ENCODE measurements around the gene MX1.

The MX1 gene

DNA sequence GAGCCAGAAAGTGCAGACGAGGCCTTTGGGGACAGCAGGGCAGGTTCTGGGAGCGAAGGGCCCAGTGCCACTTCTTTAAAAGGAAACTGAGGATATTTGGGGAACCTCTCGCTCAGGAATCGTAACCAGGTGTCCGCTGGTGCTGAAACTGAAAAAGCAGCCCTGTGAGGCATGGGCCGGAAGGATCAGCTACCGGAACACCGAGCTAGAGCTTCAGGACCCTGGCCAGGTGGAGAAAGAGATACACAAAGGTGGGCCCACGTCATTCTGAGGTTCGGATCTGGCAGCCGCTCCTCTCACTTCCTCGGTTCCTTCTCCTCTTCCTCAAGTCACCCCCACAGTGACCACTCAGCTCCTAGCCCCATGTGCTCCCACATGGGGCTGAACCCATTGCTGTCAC lies 46.1 kb upstream of the MX1 start:
- H3K27ac ChIP-seq (ENCODE audit: low read depth, low read length), result no peak overlapping the region

DNA sequence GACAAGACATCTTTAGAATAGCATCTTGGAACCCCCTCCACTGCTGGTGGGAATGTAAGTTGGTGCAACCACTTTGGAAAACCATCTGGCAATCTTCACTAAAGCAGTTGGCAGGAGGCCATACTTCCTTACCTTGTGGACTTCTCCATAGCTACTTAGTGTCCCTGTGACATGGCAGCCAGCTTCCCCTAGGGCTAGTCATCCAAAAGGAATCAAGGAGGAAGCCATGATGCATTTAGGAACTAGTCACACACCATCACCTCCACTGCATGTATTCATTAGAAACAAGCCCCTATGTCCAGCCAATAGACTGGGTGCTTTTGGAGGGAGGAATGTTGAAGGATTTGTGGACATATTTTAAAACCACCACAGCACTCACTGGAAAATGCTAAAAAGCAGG lies 44.3 kb upstream of the MX1 start:
- H3K9me3 ChIP-seq (ENCODE audit: control insufficient read depth, insufficient read depth, low read length), result no peaks in the 10 kb centered on the region
- H4K20me1 ChIP-seq (ENCODE audit: control insufficient read depth, insufficient read depth, low read depth, low read length), result no peaks in the 10 kb centered on the region
- no peaks in the 10 kb centered on the region for H3K79me2 ChIP-seq (ENCODE audit: control insufficient read depth, low read length)
- no peak overlapping the region for H3K27ac ChIP-seq (ENCODE audit: low read depth, low read length)
- H3K9me2 ChIP-seq (replicated peaks; ENCODE audit: control insufficient read depth, low read length), result no peaks in the 10 kb centered on the region
- H3F3A ChIP-seq (ENCODE audit: control insufficient read depth, insufficient read depth), result no peaks in the 10 kb centered on the region
- H3K36me3 ChIP-seq (ENCODE audit: control insufficient read depth, low read length), result no peaks in the 10 kb centered on the region
- H3K4me2 ChIP-seq (ENCODE audit: low read length), result no peak overlapping the region
- no peaks in the 10 kb centered on the region for H3K4me1 ChIP-seq (ENCODE audit: control insufficient read depth, low read length)
- TF ChIP-seq EZH2phosphoT487 (IDR thresholded peaks at IDR 0.05; ENCODE audit: borderline replicate concordance, low read length), result no peak
- TF ChIP-seq, protein P1, sequence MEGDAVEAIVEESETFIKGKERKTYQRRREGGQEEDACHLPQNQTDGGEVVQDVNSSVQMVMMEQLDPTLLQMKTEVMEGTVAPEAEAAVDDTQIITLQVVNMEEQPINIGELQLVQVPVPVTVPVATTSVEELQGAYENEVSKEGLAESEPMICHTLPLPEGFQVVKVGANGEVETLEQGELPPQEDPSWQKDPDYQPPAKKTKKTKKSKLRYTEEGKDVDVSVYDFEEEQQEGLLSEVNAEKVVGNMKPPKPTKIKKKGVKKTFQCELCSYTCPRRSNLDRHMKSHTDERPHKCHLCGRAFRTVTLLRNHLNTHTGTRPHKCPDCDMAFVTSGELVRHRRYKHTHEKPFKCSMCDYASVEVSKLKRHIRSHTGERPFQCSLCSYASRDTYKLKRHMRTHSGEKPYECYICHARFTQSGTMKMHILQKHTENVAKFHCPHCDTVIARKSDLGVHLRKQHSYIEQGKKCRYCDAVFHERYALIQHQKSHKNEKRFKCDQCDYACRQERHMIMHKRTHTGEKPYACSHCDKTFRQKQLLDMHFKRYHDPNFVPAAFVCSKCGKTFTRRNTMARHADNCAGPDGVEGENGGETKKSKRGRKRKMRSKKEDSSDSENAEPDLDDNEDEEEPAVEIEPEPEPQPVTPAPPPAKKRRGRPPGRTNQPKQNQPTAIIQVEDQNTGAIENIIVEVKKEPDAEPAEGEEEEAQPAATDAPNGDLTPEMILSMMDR (IDR thresholded peaks at IDR 0.05; ENCODE audit: low read depth, low read length, poor library complexity, severe bottlenecking), result no peak
- H3K27me3 ChIP-seq (ENCODE audit: control insufficient read depth, low read length), result no peaks in the 10 kb centered on the region
- H3K4me3 ChIP-seq (ENCODE audit: low read length), result no peak overlapping the region

More for the DNA sequence above, 46.1 kb upstream of the MX1 start:
- no peaks in the 10 kb centered on the region for H3K9me2 ChIP-seq (replicated peaks; ENCODE audit: control insufficient read depth, low read length)
- H3K4me3 ChIP-seq (ENCODE audit: low read length), result no peak overlapping the region
- H3K27me3 ChIP-seq (ENCODE audit: control insufficient read depth, low read length), result no peaks in the 10 kb centered on the region
- no peaks in the 10 kb centered on the region for H3F3A ChIP-seq (ENCODE audit: control insufficient read depth, insufficient read depth)
- H3K4me2 ChIP-seq (ENCODE audit: low read length), result no peak overlapping the region
- no peaks in the 10 kb centered on the region for H4K20me1 ChIP-seq (ENCODE audit: control insufficient read depth, insufficient read depth, low read depth, low read length)
- no peaks in the 10 kb centered on the region for H3K4me1 ChIP-seq (ENCODE audit: control insufficient read depth, low read length)
- no peaks in the 10 kb centered on the region for H3K79me2 ChIP-seq (ENCODE audit: control insufficient read depth, low read length)
- TF ChIP-seq, protein P1 (IDR thresholded peaks at IDR 0.05; ENCODE audit: low read depth, low read length, poor library complexity, severe bottlenecking), result no peak
- no peak for TF ChIP-seq EZH2phosphoT487 (IDR thresholded peaks at IDR 0.05; ENCODE audit: borderline replicate concordance, low read length)
- H3K36me3 ChIP-seq (ENCODE audit: control insufficient read depth, low read length), result no peaks in the 10 kb centered on the region
- no peaks in the 10 kb centered on the region for H3K9me3 ChIP-seq (ENCODE audit: control insufficient read depth, insufficient read depth, low read length)

DNA sequence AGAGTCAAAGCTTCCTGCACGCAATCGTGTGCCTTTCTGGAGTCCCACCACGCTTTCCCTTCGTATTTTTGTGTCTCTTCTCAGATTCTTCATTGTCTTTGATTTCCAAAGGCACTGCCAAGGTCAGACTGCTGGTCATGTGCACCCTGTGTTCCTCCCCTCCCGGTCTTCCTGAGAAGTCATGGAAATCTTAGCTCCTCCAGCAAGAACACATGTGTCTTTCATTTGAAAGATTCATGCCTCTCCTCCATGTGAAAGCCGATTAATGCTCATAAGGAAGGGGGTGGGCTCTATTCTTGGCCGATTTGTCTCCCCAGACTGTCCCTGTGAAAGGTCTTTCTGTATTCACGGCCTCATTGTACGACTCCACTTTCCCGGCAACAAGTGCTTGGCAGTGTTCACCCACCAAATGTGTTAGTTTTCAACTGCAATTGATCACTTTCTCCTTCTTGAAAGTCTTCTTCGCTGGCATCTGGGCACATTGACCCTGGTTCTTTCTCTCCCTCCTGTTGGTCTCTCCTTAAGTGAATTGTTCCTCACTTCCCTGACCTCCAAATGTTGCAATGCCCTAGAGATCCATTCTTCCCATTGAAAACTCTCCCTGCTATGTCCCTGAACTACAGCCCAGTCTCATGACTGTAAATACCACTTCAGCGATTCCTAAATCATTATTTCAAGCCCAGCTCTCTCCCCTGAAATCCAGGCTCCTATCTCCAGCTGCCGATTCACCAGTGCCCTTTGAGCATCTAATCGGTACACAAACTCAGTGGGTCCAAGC lies 38.8 kb upstream of the MX1 start:
- no peaks in the 10 kb centered on the region for H3K27me3 ChIP-seq (ENCODE audit: control insufficient read depth, low read length)
- H4K20me1 ChIP-seq (ENCODE audit: control insufficient read depth, insufficient read depth, low read depth, low read length), result no peaks in the 10 kb centered on the region
- H3K9me3 ChIP-seq (ENCODE audit: control insufficient read depth, insufficient read depth, low read length), result no peaks in the 10 kb centered on the region
- H3K4me3 ChIP-seq (ENCODE audit: low read length), result no peak overlapping the region
- no peak overlapping the region for H3K4me2 ChIP-seq (ENCODE audit: low read length)
- TF ChIP-seq, protein P1 (IDR thresholded peaks at IDR 0.05; ENCODE audit: low read depth, low read length, poor library complexity, severe bottlenecking), result no peak
- no peak for TF ChIP-seq EZH2phosphoT487 (IDR thresholded peaks at IDR 0.05; ENCODE audit: borderline replicate concordance, low read length)
- no peaks in the 10 kb centered on the region for H3K9me2 ChIP-seq (replicated peaks; ENCODE audit: control insufficient read depth, low read length)
- no peaks in the 10 kb centered on the region for H3F3A ChIP-seq (ENCODE audit: control insufficient read depth, insufficient read depth)
- no peak overlapping the region for H3K27ac ChIP-seq (ENCODE audit: low read depth, low read length)
- no peaks in the 10 kb centered on the region for H3K79me2 ChIP-seq (ENCODE audit: control insufficient read depth, low read length)
- H3K4me1 ChIP-seq (ENCODE audit: control insufficient read depth, low read length), result no peaks in the 10 kb centered on the region
- no peaks in the 10 kb centered on the region for H3K36me3 ChIP-seq (ENCODE audit: control insufficient read depth, low read length)

Data from DOHH2 (cell line).